Ectodermal cell (in vitro differentiated cells): Measurements from ENCODE around the gene JAG2.

ENCODE experiments used
- H3K27ac ChIP-seq: 2 replicates; pipeline ENCODE4 v1.7.0; 2013; ENCODE audit warnings: mild to moderate bottlenecking, low read depth, low read length; ENCODE audit not compliant: insufficient read depth, poor library complexity, severe bottlenecking
- H3K27me3 ChIP-seq: 2 replicates; pipeline ENCODE4 v1.7.0; 2013; ENCODE audit warnings: mild to moderate bottlenecking, low read length; ENCODE audit not compliant: insufficient read depth, control insufficient read depth, poor library complexity, severe bottlenecking
- H3K36me3 ChIP-seq: one replicate; pipeline ENCODE4 v1.7.0; 2013; ENCODE audit warnings: low read length; ENCODE audit not compliant: control insufficient read depth, insufficient read depth
- H3K4me1 ChIP-seq: one replicate; pipeline ENCODE4 v1.7.0; 2013; ENCODE audit warnings: low read length; ENCODE audit not compliant: control insufficient read depth, insufficient read depth
- H3K4me3 ChIP-seq: 2 replicates; pipeline ENCODE4 v1.7.0; 2013; ENCODE audit warnings: low read depth, low read length, control low read depth; ENCODE audit not compliant: insufficient read depth
- H3K9me3 ChIP-seq: 2 replicates; pipeline ENCODE4 v1.7.0; 2013; ENCODE audit warnings: mild to moderate bottlenecking, low read length, moderate library complexity; ENCODE audit not compliant: control insufficient read depth
- WGBS, 2 experiments: methylation state at CpG; one replicate each; pipeline ENCODE4 v1.1.7; 2013; ENCODE audit warnings: missing lambda C conversion rate in 2 of 2; 5-methylcytosine and 5-hydroxymethylcytosine counted together

JAG2 gene

GRCh38 chr14:105126981-105127329 is 41.6 kb downstream of the JAG2 start:
- no peak overlapping the region for H3K4me3 ChIP-seq
- H3K36me3 ChIP-seq = no peaks in the 10 kb centered on the region
- 87 to 93% methylated on average over 9 of the region's 9 CpGs for WGBS, 2 experiments
- H3K27ac ChIP-seq = no peak overlapping the region
- peaks cover under 1% of the 10 kb centered on the region for H3K9me3 ChIP-seq
- H3K4me1 ChIP-seq = no peaks in the 10 kb centered on the region
- no peaks in the 10 kb centered on the region for H3K27me3 ChIP-seq

GRCh38 chr14:105126126-105126980 is 42.2 kb downstream of the JAG2 start:
- no peak overlapping the region for H3K27ac ChIP-seq
- WGBS, 2 experiments = 84 to 85% methylated on average over 22 of the region's 22 CpGs
- H3K9me3 ChIP-seq = peaks cover 5% of the 10 kb centered on the region
- no peaks in the 10 kb centered on the region for H3K27me3 ChIP-seq
- H3K4me1 ChIP-seq = no peaks in the 10 kb centered on the region
- no peak overlapping the region for H3K4me3 ChIP-seq
- no peaks in the 10 kb centered on the region for H3K36me3 ChIP-seq

GRCh38 chr14:105124823-105125222 is 43.8 kb downstream of the JAG2 start:
- H3K9me3 ChIP-seq = peaks cover 5% of the 10 kb centered on the region
- H3K4me3 ChIP-seq = no peak overlapping the region
- H3K4me1 ChIP-seq = no peaks in the 10 kb centered on the region
- no peaks in the 10 kb centered on the region for H3K27me3 ChIP-seq
- no peaks in the 10 kb centered on the region for H3K36me3 ChIP-seq
- H3K27ac ChIP-seq = no peak overlapping the region
- WGBS, 2 experiments = 70 to 74% methylated on average over 5 of the region's 5 CpGs

GRCh38 chr14:105123981-105124765 is 44.4 kb downstream of the JAG2 start:
- no peaks in the 10 kb centered on the region for H3K27me3 ChIP-seq
- H3K4me1 ChIP-seq = no peaks in the 10 kb centered on the region
- no peak overlapping the region for H3K4me3 ChIP-seq
- 89% methylated on average over 17 of the region's 17 CpGs for WGBS, 2 experiments
- H3K27ac ChIP-seq = no peak overlapping the region
- H3K36me3 ChIP-seq = no peaks in the 10 kb centered on the region
- H3K9me3 ChIP-seq = peaks cover 5% of the 10 kb centered on the region

GRCh38 chr14:105123064-105123665 is 45.4 kb downstream of the JAG2 start:
- no peak overlapping the region for H3K4me3 ChIP-seq
- no peak overlapping the region for H3K27ac ChIP-seq
- no peaks in the 10 kb centered on the region for H3K4me1 ChIP-seq
- H3K36me3 ChIP-seq = no peaks in the 10 kb centered on the region
- WGBS, 2 experiments = 92 to 95% methylated on average over 5 of the region's 5 CpGs
- no peaks in the 10 kb centered on the region for H3K27me3 ChIP-seq
- H3K9me3 ChIP-seq = peaks cover 5% of the 10 kb centered on the region

- 87 to 89% methylated on average over 6 of the region's 6 CpGs for WGBS, 2 experiments
- Histone ChIP-seq H3K9me3 (peaks cover 5% of the 10 kb centered on the region), H3K36me3 (no peaks in the 10 kb centered on the region)
These were observed 48.5 kb downstream of the JAG2 start for GRCh38 chr14:105120056-105120455.

GRCh38 chr14:105119408-105120025 is 49.1 kb downstream of the JAG2 start:
- Histone ChIP-seq H3K27me3 (no peaks in the 10 kb centered on the region), H3K4me3 (no peak overlapping the region)

More at GRCh38 chr14:105120056-105120455, 48.5 kb downstream of the JAG2 start:
- no peaks in the 10 kb centered on the region for H3K4me1 ChIP-seq
- H3K27me3 ChIP-seq = no peaks in the 10 kb centered on the region
- no peak overlapping the region for H3K27ac ChIP-seq
- no peak overlapping the region for H3K4me3 ChIP-seq

GRCh38 chr14:105118646-105119407 is 49.7 kb downstream of the JAG2 start:
- Histone ChIP-seq H3K4me3 (no peak overlapping the region), H3K9me3 (peaks cover 5% of the 10 kb centered on the region), H3K36me3 (no peaks in the 10 kb centered on the region), H3K27me3 (no peaks in the 10 kb centered on the region), H3K27ac (no peak overlapping the region), H3K4me1 (no peaks in the 10 kb centered on the region)
- WGBS, 2 experiments = 90 to 92% methylated on average over 10 to 11 of the region's 11 CpGs

More at GRCh38 chr14:105119408-105120025, 49.1 kb downstream of the JAG2 start:
- 91 to 93% methylated on average over 12 of the region's 12 CpGs for WGBS, 2 experiments
- Histone ChIP-seq H3K9me3 (peaks cover 5% of the 10 kb centered on the region), H3K36me3 (no peaks in the 10 kb centered on the region), H3K4me1 (no peaks in the 10 kb centered on the region), H3K27ac (no peak overlapping the region)

GRCh38 chr14:105117710-105118385 is 50.7 kb downstream of the JAG2 start:
- Histone ChIP-seq H3K27me3 (no peaks in the 10 kb centered on the region), H3K4me3 (no peak overlapping the region), H3K9me3 (peaks cover 5% of the 10 kb centered on the region), H3K36me3 (no peaks in the 10 kb centered on the region), H3K27ac (no peak overlapping the region), H3K4me1 (no peaks in the 10 kb centered on the region)
- WGBS, 2 experiments = 91 to 95% methylated on average over 7 of the region's 7 CpGs
